Measurements from ENCODE around the gene TREX2. TPM values are rescaled to one million over a fixed set of nuclear protein-coding genes. Genes with fewer than 3 reads are reported as not detected.

TREX2 gene
- total RNA-seq, 2 donors from 2014 or later, result 1.0 to 1.6 TPM

- no peak overlapping the region for H3K27ac ChIP-seq
- no peaks in the 10 kb centered on the region for H3K36me3 ChIP-seq (replicated peaks in 1 of 2; ENCODE audit: insufficient read depth in 1 of 2, low read depth in 2 of 2)
- H3K9me3 ChIP-seq, result no peaks in the 10 kb centered on the region
- H3K4me3 ChIP-seq, result no peak overlapping the region
- TF ChIP-seq POLR2A (IDR thresholded peaks at IDR 0.05) (no peak), CTCF (IDR thresholded peaks at IDR 0.05) (no peak)
- DNase-seq, result no peak
- intact Hi-C loops (cut with DNase I), result no loop called here
- 75 to 77% methylated on average over 13 of the region's 13 CpGs for WGBS, 2 donors
- no peak for ATAC-seq
- H3K27me3 ChIP-seq, result no peaks in the 10 kb centered on the region
- no peaks in the 10 kb centered on the region for H3K4me1 ChIP-seq
Measured at GRCh38 chrX:153394612-153395011, 51.2 kb downstream of the TREX2 start.

Small RNA genes lying within 50 kb of the gene (small RNA-seq; reads per million reads assigned to genes)
- gene RN7SL667P, result not detected

Other genes starting within 250 kb of the TREX2 start
- not detected for gene PNMA6F, start 124.3 kb downstream of the TREX2 start, total RNA-seq
- 10 to 100 TPM in 1 of 2 donors, 1 to 10 TPM in 1; 8.0 to 12.2 TPM for gene ZNF275, start 111.9 kb downstream of the TREX2 start, total RNA-seq
- gene PNMA6E, start 44.7 kb downstream of the TREX2 start, total RNA-seq, result not detected
- gene ZFP92, start 34.6 kb downstream of the TREX2 start, total RNA-seq, result under 1 TPM; 0.33 to 0.78 TPM
- gene HAUS7, start 24.5 kb upstream of the TREX2 start, total RNA-seq, result 10 to 100 TPM in 1 of 2 donors, 1 to 10 TPM in 1; 3.1 to 38.2 TPM
- gene BGN, start 48.9 kb upstream of the TREX2 start, total RNA-seq, result 10 to 100 TPM; 30.7 to 34.0 TPM
- not detected for gene ATP2B3, start 71.6 kb upstream of the TREX2 start, total RNA-seq
- 10 to 100 TPM in 1 of 2 donors, 1 to 10 TPM in 1; 8.6 to 23.9 TPM for gene CCNQ, start 153.1 kb upstream of the TREX2 start, total RNA-seq
- not detected for gene DUSP9, start 201.1 kb upstream of the TREX2 start, total RNA-seq
- not detected for gene PNCK, start 227.8 kb upstream of the TREX2 start, total RNA-seq
- gene SLC6A8, start 241.9 kb upstream of the TREX2 start, total RNA-seq, result 10 to 100 TPM; 11.7 to 18.5 TPM